K562 (cell line): ENCODE measurements around the gene TRIM26. TPM values are rescaled to one million over a fixed set of nuclear protein-coding genes. Genes with fewer than 3 reads are reported as not detected.

Source experiments
- ATAC-seq: fragments of 200-7000 bp; cut with Tn5 transposase; 3 replicates; pipeline ENCODE4 v1.9.1; 2020; ENCODE audit warnings: moderate library complexity
- BruUV-seq: library from RNA; stranded (reverse); fragments of 400-500 nt; replicated peaks from 2 replicates; lab custom pipeline; 2021; lab: Mats Ljungman, UMichigan
- CTCF ChIA-PET: fragments of 300-600 bp; formaldehyde crosslinking; extraction: SDS; loops from one replicate; lab custom pipeline; 2021; ENCODE audit warnings: low intra/inter-chr PET ratio; lab: Yijun Ruan, JAX
- POLR2A ChIA-PET: fragments of 300-600, 350-650 bp; sonication (Branson Sonifier 250); formaldehyde crosslinking; extraction: SDS; loops from one replicate; lab custom pipeline; 2021; ENCODE audit warnings: antibody characterized with exemption, inconsistent platforms; lab: Yijun Ruan, JAX
- DNase-seq, 4 experiments: peaks; one replicate each; pipeline versions ENCODE4 v3.0.0 to v3.0.0-alpha.2; 2011 to 2018; ENCODE audit warnings: low spot score in 3 of 4, mixed read lengths in 3 of 4; ENCODE audit errors: extremely low read depth in 1 of 4
- FAIRE-seq: peaks from 2 replicates; lab custom pipeline; 2011; peaks lifted over from hg19 to GRCh38; lab: Jason Lieb, UNC
- H2AFZ ChIP-seq: 2 replicates; pipeline ENCODE4 v1.6.0; 2011; ENCODE audit warnings: low read depth, low read length, control low read depth, inconsistent platforms
- H3K27ac ChIP-seq: fragments of 200-600 bp; 3 replicates; pipeline ENCODE4 v1.8.0; 2011; ENCODE audit warnings: low read depth, mild to moderate bottlenecking, control low read depth, inconsistent platforms, low read length, moderate library complexity, mixed read lengths; ENCODE audit errors: extremely low read depth
- H3K27me3 ChIP-seq, 2 experiments: fragments of 300-600 bp in 1 of 2; 2 replicates in 1 of 2; 3 replicates in 1 of 2; pipeline versions ENCODE4 v1.6.0 to v1.8.0; 2011; ENCODE audit warnings: inconsistent platforms in 2 of 2, low read length in 2 of 2, mild to moderate bottlenecking in 1 of 2, mixed read lengths in 1 of 2, moderate library complexity in 1 of 2; ENCODE audit not compliant: control insufficient read depth in 2 of 2, insufficient read depth in 2 of 2
- H3K36me3 ChIP-seq: fragments of 300-600 bp; 3 replicates; pipeline ENCODE4 v1.8.0; 2011; ENCODE audit warnings: mild to moderate bottlenecking, low read length, inconsistent platforms; ENCODE audit not compliant: control insufficient read depth, insufficient read depth
- H3K4me1 ChIP-seq, 2 experiments: fragments of 200-600 bp in 1 of 2; replicated peaks in 1 of 2; 2 replicates in 1 of 2; 3 replicates in 1 of 2; pipeline versions ENCODE4 v1.5.1 to v1.8.0; 2011; ENCODE audit warnings: inconsistent platforms in 2 of 2, low read length in 2 of 2, mild to moderate bottlenecking in 1 of 2, mixed read lengths in 1 of 2, moderate library complexity in 1 of 2; ENCODE audit not compliant: control insufficient read depth in 2 of 2, insufficient read depth in 2 of 2
- H3K4me2 ChIP-seq: 2 replicates; pipeline ENCODE4 v1.6.1; 2011; ENCODE audit warnings: low read length, control low read depth, inconsistent platforms, mixed read lengths; ENCODE audit not compliant: insufficient read depth
- H3K4me3 ChIP-seq: fragments of 200-600 bp; sonication (generic), shearing (Covaris generic); 2 replicates; pipeline ENCODE4 v1.5.1; 2016; ENCODE audit warnings: control low read depth, inconsistent platforms
- H3K79me2 ChIP-seq: fragments of 200-600 bp; 3 replicates; pipeline ENCODE4 v1.8.0; 2011; ENCODE audit warnings: low read length, inconsistent platforms; ENCODE audit not compliant: control insufficient read depth, insufficient read depth
- H3K9ac ChIP-seq, 2 experiments: 2 replicates each; pipeline versions ENCODE4 v1.6.0 to v1.6.1; 2011; ENCODE audit warnings: low read depth in 2 of 2, low read length in 2 of 2, control low read depth in 1 of 2, inconsistent platforms in 1 of 2, mild to moderate bottlenecking in 1 of 2, mixed read lengths in 1 of 2; ENCODE audit not compliant: insufficient read depth in 1 of 2
- H3K9me1 ChIP-seq: one replicate; pipeline ENCODE4 v1.6.0; 2011; ENCODE audit warnings: inconsistent platforms, mild to moderate bottlenecking, low read length, moderate library complexity; ENCODE audit not compliant: control insufficient read depth, insufficient read depth
- H3K9me3 ChIP-seq: replicated peaks from 2 replicates; pipeline ENCODE4 v1.5.1; 2011; ENCODE audit warnings: low read depth, low read length, inconsistent platforms; ENCODE audit not compliant: control insufficient read depth, insufficient read depth
- H4K20me1 ChIP-seq: replicated peaks from 2 replicates; pipeline ENCODE4 v1.6.1; 2011; ENCODE audit warnings: low read length, inconsistent platforms, mixed read lengths; ENCODE audit not compliant: control insufficient read depth, insufficient read depth
- CEBPB ChIP-seq: fragments of 450-650 bp; IDR thresholded peaks from 2 replicates; pipeline ENCODE4 v1.6.1; 2016; ENCODE audit warnings: missing genetic modification characterization, missing compliant biosample characterization
- ELF1 ChIP-seq: fragments of 200-800 bp; sonication (Bioruptor generic); IDR thresholded peaks from 2 replicates; pipeline ENCODE4 v1.6.1; 2016; ENCODE audit warnings: missing genetic modification characterization, missing compliant biosample characterization
- HOXB6 ChIP-seq: fragments of 250-450 bp; sonication (Bioruptor Pico); IDR thresholded peaks from 2 replicates; pipeline ENCODE4 v1.5.1; 2022; ENCODE audit warnings: mild to moderate bottlenecking, borderline replicate concordance
- KDM4B ChIP-seq, 2 experiments: fragments of 450-650 bp in 1 of 2; sonication (generic) in 1 of 2; IDR thresholded peaks; 2 replicates each; pipeline ENCODE4 v1.6.1; 2016 to 2017; ENCODE audit warnings: borderline replicate concordance in 2 of 2, antibody characterized with exemption in 1 of 2, low read depth in 1 of 2, mild to moderate bottlenecking in 1 of 2
- SMARCC2 ChIP-seq: fragments of 450-650 bp; IDR thresholded peaks from 2 replicates; pipeline ENCODE4 v1.6.1; 2017; ENCODE audit warnings: antibody characterized with exemption, moderate library complexity, mild to moderate bottlenecking, low read depth
- U2AF1 ChIP-seq: fragments of 200-400 bp; formaldehyde crosslinking; optimal IDR thresholded peaks from 2 replicates; pipeline ENCODE3; 2017; ENCODE audit warnings: mild to moderate bottlenecking, low read depth, low read length, moderate library complexity
- ZBTB9 ChIP-seq: fragments of 450-650 bp; formaldehyde crosslinking; IDR thresholded peaks from 2 replicates; pipeline ENCODE4 v1.4.0; 2020; ENCODE audit warnings: mild to moderate bottlenecking, moderate library complexity
- ZNF609 ChIP-seq: sonication (generic); formaldehyde crosslinking; IDR thresholded peaks from 2 replicates; pipeline ENCODE4 v1.8.1; 2023; ENCODE audit warnings: missing genetic modification reagents, mild to moderate bottlenecking, borderline replicate concordance
- WGBS: fragments of 100-300 bp; shearing (Covaris generic); methylation state at CpG from one replicate; pipeline ENCODE4 v1.1.6; 2016; ENCODE audit warnings: low coverage, mixed read lengths; ENCODE audit not compliant: insufficient coverage; ENCODE audit errors: missing lambda C conversion rate; 5-methylcytosine and 5-hydroxymethylcytosine counted together
- in situ Hi-C: fragments of 300-500 bp; cut with MboI; formaldehyde crosslinking; loops from 4 replicates; pipeline ENCODE4 v1.15.0; 2018; ENCODE audit warnings: inconsistent platforms, mixed read lengths
- intact Hi-C: fragments of 100-400 bp; cut with micrococcal nuclease; formaldehyde crosslinking; loops from 2 replicates; pipeline ENCODE4 v1.14.2; 2022
- polyA plus RNA-seq, 8 experiments: library from polyadenylated mRNA; depleted of rRNA in 4 of 8; stranded (reverse) in 5 of 8; unstranded in 3 of 8; fragments of >200 nt; fragmentation: Nextera tagmentation in 2 of 8; fragmentation: Illumina TruSeq in 1 of 8; extraction: Ambion mirVana in 2 of 8; extraction: Trizol in 1 of 8; gene quantifications; 2 replicates each; pipeline versions ENCODE4 v1.2.1 to v1.2.3, GENCODE V29; 2011 to 2014; ENCODE audit warnings: inconsistent platforms in 1 of 8, missing spikeins in 1 of 8
- total RNA-seq, 7 experiments: library from RNA; depleted of rRNA in 6 of 7; stranded (reverse); fragments of >200 nt in 6 of 7; fragmentation: Illumina TruSeq in 2 of 7; extraction: Trizol in 2 of 7; gene quantifications; 2 replicates each; pipeline versions ENCODE4 v1.2.1 to v1.2.3, GENCODE V29; 2011 to 2021; ENCODE audit warnings: low replicate concordance in 1 of 7
- TF ChIP-seq, protein P1 (sequence below): fragments of 450-650 bp; formaldehyde crosslinking; IDR thresholded peaks from 2 replicates; pipeline ENCODE4 v1.4.0; 2022; ENCODE audit warnings: mild to moderate bottlenecking, moderate library complexity

Gene TRIM26
- total and polyA plus RNA-seq, 9 of the 15 experiments (the other 6 are each of a cell fraction or from before 2014, with no cell fraction given): 0.80 to 5.0 (median 2.8) TPM

DNA sequence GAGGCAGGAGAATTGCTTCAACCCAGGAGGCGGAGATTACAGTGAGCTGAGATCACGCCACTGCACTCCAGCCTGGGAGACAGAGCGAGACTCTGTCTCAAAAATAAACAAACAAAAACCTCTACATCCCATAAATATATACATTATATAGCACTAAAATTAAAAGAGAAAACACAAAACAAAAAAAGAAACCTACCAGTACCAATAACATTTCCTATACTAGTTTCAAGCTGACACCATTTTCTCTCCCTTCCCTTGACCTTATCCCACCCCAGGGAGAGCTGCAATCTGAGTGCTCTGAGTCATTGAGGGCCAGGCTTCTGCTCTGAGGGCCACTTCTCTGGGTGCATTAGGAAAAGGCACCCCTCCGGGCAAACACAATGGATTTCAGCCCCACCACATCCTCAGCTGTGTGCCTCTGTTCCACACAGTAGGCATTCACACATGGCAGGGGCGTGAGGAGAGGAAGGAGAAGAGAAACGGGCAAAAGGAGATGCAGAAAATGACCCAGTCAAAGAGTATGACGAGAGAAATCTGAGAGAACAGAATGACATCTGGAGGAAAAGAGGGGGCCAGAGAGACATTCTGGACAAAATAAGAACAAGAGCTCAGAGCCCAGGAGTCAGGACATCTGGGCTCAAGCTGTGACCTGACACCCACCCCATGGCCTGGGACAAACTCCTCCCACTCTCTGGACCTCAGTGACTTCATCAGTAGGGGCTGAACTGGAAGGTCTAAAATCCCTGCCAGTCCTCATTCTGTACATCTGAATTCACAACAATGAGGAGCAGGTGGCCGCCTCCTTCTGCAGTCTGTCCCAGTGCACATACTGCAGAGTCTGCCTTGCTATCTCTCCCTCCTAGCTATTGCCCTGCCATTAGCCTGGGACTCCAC lies 18.2 kb downstream of the TRIM26 start (continued):
- TF ChIP-seq ZBTB9 (CRISPR knock-in tag) (no peak), HOXB6 (CRISPR knock-in tag) (no peak), KDM4B (IDR thresholded peaks at IDR 0.05; ENCODE audit: borderline replicate concordance in 2 of 2, low read depth in 1 of 2) (no peak), CEBPB (no peak), ELF1 (tag) (no peak)
- TF ChIP-seq, protein P1, sequence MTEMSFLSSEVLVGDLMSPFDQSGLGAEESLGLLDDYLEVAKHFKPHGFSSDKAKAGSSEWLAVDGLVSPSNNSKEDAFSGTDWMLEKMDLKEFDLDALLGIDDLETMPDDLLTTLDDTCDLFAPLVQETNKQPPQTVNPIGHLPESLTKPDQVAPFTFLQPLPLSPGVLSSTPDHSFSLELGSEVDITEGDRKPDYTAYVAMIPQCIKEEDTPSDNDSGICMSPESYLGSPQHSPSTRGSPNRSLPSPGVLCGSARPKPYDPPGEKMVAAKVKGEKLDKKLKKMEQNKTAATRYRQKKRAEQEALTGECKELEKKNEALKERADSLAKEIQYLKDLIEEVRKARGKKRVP (CRISPR knock-in tag): no peak

DNA sequence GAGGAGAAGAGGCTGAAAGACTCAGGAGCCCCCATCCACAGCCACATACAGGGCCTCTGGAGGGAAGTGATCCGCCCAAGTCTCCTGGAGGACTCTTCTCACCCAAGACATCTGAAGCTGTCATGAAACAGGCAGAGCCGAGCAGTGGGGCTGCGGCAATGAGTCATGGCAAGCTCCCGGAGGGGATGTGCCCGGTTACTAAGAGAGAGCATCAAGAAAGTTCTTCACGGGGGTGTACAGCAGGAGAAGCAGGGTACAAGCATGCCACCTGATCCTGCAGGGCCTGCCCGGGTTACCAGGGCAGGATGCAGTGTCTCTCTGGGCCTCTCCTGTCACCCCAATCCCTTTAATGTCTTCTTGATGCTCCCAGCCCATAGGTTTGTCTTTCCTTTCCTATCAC lies 21.1 kb downstream of the TRIM26 start:
- intact Hi-C loops (no loop called here), in situ Hi-C loops (no loop called here)
- Histone ChIP-seq H3K9me1 (no peaks in the 10 kb centered on the region), H3K9ac (no peak overlapping the region), H3K4me2 (no peak overlapping the region), H4K20me1 (no peaks in the 10 kb centered on the region), H3K4me1 (peaks cover 0 to 3% of the 10 kb centered on the region in 2 experiments; a peak in 1 of 5 replicates), H3K79me2 (no peaks in the 10 kb centered on the region), H3K27ac (no peak overlapping the region), H3K36me3 (no peaks in the 10 kb centered on the region), H3K9me3 (no peaks in the 10 kb centered on the region), H2AFZ (no peak overlapping the region), H3K4me3 (no peak overlapping the region), H3K27me3 (peaks cover 23 to 39% of the 10 kb centered on the region in 2 experiments; a peak in 4 of 5 replicates)
- ChIA-PET CTCF (no interaction called here), POLR2A (no interaction called here)
- no TSS peak for BruUV-seq
- no peak for DNase-seq
- FAIRE-seq: no peak
- ATAC-seq: no peak; the same call in 2 of the 3 replicates
- WGBS: 6% methylated on average over 7 of the region's 7 CpGs
- no peak for TF ChIP-seq SMARCC2
- no peak for TF ChIP-seq ZNF609
- TF ChIP-seq U2AF1: no peak
